GM19397 (cell line): ENCODE measurements around the gene DUSP22.
"Not testable (repeated sequence)": the region's sequence is repeated elsewhere in the genome, so short reads cannot be mapped to it uniquely, and the experiment has no call there.

Experiments used
- ATAC-seq: cut with Tn5 transposase; IDR thresholded peaks from one replicate; pipeline ENCODE4 v1.9.1; 2021; ENCODE audit warnings: mild to moderate bottlenecking, moderate library complexity; ENCODE audit not compliant: unreplicated experiment

DUSP22 gene

DNA sequence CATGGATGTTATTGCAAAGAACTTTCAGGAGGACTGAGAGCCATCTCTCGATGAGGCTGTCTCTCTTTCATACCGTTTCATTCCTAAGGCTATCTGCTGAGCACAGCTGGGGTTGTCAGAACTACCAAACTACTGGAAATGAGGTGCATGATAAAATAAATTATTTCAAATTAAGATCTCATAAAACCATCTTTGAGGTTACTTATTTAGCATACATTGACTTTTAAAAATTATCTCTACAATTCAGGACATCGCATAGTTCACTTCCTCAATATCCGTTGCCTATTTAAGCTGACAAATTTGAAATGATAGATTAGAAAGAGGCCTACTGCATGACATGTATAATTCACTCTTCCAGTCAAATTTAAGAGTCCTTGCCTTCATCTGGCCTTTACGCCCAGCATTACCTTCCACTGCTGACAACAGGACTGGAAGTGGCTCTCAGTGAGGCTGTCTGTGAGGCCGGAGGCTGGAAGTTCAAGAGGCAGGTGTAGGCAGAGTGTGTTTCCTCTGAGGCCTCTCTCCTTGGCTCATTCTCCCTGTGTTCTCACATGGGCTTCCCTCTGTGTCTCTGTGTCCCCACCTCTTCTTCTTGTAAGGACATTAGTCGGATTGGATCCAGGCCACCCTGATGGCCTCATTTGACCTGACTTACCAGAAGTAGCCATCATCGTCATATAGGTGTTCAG is 12.8 kb upstream of the DUSP22 start:
- ATAC-seq, result no peak

DNA sequence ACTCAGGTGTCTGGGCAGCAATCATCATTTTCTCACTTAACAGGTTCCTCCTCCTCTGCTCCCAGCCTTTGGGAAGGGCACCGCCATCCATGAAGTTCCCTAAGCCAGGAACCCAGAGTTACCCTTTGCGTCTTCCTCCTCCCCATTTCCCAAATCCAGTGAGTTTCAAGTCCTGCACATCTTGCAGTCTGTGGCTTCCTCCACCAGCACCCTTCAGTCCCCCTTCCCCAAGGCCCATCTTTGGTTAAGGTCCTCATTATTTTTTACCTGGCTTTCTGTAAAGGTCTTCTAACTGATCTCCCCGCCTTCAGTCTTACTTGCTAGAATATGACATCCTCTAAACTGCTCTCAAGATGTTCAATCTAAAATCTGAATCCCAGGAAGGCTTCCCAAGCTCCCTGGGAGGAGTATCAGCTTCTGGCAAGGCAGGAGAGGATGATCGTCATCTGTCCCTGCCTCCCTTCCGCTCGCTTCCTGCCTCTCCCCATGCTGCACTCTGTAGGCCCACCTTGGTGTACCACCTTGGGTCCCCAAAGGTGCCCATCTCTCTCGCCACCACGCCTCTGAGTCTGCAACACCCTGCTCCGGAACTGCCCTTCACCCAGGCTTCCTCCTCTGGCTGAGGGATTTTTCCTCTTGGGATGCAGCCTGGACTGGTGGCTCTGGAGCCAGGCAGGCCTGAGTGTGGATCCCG is 11.4 kb upstream of the DUSP22 start:
- no peak for ATAC-seq

DNA sequence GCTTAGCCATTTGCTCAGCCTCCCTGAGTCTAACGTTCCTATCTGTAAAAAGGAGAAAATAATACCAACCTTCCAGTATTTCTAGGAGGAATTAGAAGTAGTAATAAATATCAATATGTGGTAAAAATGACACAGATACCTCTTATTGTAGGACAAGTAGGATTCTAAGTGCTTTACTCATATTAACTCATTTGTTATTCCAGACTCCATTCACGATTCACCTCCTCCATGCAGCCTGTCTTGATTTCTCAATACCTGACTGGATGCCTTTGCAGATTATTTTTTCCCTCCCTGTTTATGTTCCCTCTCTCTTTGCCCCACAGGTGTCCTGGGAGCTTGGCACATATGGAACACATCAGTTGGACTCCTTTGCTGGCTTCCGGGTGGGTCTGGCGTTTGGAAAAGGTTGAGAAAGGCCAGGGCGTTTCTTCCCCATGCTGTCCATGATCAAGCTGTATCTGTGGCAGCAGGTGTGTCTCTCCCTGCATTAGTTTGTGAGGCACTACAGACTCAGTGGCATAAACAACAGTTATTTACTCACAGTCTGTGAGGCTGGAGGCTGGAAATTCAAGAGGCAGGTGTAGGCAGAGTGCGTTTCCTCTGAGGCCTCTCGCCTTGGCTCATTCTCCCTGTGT is 10.7 kb upstream of the DUSP22 start:
- no peak for ATAC-seq

DNA sequence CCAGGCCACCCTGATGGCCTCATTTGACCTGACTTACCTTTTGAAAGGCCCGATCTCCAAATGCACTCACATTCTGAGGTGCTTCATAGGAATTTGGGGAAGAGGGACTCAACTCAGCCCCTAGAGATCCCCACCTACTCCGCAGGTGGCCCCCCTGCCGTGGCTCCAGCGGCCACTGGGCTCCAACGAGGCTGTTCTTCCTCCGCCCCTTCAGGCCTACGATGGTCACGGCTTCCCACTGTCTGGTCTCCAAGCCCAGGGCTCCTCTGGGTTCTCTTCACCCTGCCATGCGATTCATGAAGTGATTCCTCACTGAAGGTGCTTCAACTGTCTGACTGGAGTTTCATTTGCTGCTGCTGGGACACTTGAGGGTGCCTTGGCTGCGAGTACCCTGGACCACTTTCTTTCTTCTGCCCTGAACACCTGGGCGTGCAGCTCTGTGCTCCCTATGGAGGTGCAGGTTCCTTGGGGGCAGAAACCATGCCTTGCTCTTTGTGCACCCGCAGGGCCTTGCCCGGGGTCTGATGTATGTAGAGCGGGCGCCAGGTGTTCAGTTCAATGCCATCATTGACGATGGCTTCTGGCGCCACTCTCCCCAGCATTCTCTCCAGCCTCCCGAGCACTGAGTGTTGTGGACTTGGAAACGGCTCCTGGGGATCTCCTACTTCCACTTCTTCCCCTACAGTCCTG is 10.0 kb upstream of the DUSP22 start:
- ATAC-seq, result no peak

DNA sequence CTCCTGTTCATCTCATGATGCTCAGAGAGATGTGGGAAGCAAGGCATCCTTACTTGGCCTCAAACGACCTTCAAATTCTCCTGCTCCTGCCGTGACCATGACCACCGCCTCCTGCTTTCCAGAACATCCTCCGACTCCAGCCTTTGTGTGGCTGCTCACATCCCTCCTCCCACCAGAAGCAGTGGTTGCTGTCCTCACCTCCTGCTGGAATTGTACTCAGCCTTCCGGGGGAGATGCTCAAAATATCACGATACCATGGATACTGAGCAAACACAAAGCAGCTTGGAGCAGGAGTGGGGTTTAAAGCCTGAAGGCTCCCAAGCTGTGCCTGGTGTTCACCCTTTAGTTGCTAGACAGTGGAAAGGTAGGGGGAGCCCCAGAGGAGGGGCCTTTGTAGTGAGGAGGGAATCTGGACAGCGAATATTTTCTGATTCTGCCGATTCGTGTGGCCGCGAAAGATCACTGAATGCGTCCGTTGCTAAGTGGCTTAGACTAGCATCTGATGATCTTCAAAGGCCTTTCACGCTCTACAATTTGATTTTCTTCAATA is 9.3 kb upstream of the DUSP22 start:
- ATAC-seq, result no peak

DNA sequence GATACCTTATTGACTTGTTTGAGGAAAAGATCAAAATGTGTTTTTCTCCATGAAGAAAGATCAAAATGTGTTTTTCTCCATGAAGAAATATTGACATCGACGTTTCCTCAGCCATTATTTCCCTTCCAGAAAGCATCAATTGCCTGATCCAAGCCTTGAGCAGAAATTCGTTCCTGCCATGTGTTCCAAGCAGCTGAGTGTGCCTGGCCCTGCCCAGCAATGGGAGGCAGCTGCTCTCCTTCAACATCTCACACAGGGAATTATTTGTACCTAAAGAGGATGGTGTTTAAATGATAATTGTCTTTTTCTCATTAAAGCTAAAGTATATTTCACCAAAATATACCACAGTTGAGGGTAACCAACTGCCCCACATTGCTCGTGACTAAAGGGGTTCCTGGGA is 7.8 kb upstream of the DUSP22 start:
- ATAC-seq, result no peak

DNA sequence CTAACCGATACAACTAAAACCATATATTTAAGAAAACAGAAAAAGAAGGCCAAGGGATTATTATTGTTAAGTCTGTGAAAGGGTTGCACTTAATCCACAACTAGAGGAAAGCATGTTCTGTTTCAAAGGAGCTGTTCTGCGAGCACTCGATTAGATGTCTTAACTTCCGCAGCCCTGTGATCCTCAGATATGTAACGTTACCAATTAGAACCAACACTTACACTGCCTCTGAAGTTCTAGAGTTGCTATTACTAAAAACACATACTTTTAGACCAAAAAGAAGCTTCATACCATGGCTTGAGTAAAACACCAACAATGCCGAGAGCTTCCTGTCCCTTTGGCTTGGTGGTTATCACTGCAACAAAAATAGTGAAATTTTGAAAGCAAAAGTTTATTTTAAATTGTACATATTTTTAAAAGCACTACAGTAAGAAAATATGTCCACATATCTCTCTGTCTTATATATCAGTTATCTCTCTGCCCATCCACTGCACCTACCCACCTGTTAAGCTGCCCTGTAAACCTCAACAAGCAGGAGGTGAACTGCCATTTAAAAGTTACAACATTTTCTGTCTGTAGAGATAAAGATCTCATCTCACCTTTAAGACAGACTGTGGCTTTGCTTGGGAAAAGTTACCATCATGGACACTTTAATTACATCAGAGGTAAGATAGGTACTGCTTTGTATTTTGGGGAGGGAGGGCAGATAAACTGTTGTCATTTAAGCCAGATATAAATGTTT is 7.1 kb upstream of the DUSP22 start:
- ATAC-seq, result no peak

DNA sequence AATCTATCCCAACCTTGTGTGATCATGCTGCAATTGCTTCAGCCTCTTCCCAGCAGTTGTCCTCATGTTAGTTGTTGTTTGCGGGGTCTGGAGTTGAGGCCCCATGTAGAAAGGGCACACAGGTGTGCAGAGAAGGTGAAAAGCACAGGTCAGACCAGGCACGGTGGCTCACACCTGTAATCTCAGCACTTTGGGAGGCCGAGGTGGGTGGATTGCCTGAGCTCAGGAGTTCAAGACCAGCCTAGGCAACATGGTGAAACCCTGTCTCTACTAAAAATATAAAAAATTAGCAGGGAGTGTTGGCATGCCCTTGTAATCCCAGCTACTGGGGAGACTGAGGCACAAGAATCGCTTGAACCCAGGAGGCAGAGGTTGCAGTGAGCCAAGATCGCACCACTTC is 6.4 kb upstream of the DUSP22 start:
- ATAC-seq, result not testable (repeated sequence)

DNA sequence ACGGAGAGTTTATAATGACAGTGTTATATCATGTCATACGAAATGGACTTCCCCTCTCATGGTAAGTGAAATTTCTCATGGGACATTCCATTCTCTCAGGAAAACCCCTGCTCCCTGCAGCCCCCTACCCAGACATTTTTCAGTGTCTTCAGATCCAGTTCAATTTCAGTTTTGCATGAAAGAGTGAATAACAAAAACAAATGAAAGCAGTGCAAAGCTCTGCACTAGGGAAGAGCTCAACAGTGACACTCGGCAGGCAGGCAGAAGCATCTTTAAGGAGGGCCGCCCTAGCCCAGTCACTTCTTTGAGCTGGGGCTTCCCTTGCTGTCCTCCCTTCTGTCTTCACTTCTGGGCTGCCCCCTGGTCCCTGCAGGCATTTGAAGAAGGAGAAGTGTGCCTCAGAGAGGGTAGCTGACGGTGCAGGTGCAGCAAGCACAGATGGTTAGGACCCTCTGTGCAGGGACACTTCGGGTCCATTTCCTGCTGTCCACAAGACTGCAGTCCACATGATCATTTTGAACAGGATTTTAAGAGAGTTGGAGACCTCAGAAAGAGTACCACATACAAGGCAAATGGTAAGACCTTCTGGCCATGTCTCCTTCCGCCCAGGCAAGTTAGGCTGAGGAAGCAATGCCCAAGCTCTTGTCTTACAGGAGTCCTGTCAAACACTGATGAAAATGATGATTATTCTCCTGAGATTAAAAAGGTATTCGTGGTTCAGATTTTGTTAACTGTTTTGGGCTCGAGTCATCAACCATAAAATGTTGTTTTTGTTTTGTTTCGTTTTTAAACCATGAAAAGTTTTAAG is 5.4 kb upstream of the DUSP22 start:
- ATAC-seq, result no peak

DNA sequence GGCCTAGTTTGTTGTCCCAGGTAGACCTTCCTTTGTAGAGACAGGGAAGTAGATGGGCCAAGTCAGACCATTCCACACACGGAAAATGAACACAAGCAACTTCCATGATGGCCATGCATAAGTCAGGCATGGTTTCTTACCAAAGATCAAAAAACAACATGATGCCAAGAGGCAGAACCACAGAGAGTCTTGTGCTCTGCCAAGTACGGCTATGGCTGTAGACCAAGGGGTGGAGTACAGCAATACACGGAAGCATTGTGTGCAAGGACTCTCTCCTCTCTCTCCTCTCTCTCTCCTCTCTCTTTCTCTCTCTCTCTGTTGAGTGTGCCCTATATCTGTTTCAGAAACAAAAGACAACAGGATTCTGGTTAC is 4.8 kb upstream of the DUSP22 start:
- no peak for ATAC-seq

DNA sequence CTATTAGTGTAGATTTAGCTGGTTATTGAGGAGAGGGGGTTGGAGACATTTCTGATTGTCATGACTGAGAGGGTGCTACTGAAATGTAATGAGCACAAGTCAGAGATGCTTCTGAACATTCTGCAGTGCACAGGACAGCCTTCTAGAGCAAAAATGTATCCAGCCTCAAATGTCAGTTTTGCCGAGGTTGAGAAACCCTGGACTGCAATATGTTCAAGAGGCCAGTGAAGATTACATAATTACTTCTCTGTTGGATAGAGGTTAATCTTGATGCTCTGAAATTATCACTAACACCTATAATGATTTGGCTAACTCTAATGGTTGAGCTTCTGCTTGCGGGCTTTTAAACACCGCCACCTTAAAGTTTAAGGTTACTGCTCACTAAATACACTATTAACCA is 3.4 kb upstream of the DUSP22 start:
- ATAC-seq, result no peak

DNA sequence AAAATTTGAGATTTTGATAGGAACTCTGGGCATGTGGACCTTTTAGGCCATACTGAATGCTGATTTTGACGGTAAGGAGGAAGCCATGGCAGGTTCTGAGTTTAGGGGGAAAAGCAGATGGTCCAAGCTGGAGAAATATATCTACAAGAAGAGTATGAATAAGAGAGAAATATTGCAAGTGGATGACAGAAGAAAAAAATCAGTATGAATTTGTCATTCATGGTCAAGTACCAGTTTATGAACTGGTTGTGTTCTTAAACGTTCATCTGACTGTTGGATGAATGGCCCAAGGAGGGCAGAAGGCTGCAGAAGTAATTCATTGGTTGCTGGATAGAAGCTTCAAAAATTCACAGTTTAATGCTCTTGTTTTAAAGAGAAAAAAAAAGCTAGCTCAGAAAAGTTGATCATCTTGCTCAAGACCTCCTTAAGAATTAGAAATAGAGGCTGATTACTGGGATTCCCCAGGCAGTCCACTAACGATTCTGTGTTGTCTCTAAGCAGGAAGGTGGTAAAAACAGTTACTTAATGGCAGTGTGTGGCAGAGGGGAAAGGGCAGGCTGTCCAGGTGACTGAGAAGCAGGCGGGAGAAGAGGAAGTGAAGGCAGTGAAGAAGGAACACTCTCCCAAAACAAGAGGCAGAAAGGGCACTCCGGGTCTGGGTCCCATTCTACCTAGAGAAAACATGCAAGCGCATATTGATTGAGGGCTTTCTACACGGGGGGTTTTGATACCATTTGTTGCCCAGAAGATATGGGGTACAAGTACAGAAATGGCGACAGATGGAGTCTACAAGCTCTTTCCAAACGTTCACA is 2.0 kb upstream of the DUSP22 start:
- ATAC-seq, result no peak

DNA sequence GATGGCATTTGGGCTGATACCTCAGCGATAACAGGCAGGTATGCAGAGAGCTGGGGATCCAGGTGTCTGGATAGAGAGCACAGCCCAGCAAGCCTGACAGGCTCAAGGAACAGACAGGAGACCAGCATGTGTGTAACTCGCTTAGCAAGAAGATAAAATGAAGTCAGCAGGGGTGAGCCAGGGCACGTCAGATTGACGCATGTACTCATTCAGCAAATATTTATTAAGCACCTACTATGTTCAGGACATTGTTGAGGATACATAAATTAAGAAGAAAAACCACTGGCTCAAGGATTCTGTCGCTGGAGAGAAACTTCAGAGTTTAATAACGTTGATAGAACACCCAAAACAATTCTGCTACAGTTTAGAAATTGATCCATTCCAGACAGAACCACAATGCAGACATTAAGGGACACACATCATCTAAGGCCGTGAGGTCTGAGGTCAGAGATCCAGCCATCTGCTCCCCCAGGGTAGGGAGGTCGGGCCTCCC is 1.0 kb upstream of the DUSP22 start:
- no peak for ATAC-seq

DNA sequence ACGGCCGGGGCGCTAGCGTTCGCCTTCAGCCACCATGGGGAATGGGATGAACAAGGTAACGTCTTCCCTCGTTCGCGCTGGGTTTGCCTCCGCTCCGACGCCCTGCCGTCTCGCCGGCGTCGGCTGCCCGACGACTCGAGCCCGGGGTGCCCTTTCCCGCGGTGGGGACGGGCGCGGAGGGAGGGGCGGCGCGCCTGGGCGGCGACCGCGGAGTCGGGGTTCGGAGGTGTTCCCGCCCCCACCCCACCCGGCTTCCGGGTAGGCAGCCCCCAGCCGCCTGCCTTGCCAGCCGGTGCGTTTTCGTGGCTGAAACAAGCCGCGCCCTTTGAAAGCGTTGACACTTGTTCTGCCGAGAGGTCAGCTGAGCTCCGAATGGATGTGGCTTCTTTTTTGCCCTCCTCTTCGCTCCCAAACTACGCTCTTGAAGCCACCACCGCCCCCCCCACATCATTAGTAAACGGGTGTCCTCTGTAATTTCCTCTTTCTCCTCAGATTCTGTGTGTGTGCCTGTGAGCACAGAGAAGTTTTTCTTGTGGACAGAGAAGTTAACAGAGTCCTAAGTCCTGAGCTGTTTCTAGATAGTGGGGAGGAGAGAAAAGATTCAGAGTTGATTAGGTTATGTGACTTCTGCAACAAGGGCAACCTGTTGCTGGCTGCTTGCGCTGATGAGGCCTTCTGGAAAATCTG is 362 bp downstream of the DUSP22 start:
- peak; percentile 40 for ATAC-seq

DNA sequence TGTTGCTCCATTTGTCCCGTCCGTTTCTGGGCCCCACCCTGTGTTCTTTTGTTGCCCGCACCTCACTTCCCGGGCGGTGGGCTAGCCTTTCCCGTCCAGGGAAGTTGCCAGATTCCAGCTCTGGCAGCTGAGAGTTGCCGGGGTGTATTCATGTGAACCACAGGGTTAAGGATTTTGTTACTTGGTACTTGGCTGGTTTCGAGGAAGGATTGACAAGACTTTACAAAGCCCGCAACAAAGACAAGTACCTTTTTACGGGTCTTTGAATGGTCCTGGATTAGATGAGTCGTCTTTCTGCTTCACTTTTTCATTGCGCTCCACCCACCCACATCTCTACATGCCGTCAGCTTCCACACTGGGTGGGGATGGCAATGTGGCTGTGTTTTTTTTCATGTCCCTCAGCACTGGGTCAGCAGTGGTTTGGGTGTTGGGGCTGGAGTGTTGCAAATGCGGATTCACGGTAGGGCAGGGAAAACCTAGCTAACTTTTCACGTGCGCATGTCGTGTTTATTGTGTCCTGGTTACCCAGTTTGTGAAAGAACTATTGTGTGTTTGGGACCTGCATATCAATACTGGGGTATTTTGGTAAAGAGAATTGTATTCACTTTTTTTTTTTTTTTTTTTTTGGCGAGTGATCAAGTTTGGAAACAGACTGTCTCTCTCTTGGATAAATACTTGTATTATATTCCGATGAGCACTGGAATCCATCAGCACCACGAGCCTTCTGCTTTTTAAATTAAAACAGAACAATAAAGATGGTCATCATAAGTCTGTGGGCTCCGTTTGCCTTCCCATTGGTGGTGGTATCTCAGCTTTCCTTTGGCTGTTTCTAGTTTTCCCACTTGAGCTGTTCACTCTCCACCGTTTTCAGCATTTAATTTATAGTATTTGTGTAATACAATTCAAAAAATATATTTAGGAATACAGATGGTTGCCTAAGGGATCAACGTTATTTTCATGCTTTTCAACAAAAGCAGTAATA is 1.2 kb downstream of the DUSP22 start:
- ATAC-seq, result no peak

DNA sequence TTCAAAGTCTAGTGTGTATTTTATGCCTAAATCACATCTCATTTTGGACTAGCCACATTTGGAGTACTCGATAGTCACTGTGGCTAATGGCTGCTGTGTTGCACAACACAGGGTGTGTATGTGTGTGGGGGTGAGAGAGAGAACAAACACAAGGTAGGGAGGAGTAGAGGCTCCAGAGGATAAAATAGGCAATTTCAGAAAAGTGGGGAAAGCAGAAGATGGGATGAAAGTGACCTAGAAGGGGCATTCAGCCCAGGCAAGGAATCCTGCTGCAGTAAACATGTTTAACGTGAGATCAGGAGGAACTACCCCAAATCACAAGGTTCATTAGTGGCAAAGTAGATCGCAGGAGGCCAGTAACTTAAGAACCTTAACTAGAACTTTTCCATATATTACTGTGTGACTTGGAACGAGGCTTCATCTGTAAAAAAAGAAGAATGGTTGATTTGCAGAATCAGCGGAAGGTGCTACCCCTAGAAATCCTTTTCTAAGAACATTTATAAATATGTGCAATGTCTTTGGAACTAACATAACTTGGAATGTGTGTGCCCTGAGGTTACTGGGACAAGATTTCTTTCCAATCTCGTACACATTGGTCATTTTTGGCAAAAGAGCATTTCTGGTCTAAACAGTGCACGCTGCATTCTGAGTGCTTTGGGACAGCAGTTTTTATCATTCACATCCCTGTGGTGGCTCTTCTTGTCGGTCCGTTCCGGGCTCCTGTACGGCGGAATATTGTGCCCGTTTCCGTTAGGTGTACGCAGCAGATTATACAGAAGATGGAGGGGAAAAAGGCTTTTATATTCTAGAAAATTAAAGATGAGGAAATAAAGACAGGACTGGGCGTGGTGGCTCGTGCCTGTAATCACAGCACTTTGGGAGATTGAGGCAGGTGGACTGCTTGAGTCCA is 2.6 kb downstream of the DUSP22 start:
- no peak for ATAC-seq
